ENCODE measurements around the gene HOXC12. TPM values are rescaled to one million over a fixed set of nuclear protein-coding genes. Genes with fewer than 3 reads are reported as not detected.

HOXC12 gene
- total and polyA plus RNA-seq, 2 donors (not counting 1 experiment from before 2014, with no cell fraction given), result not detected

DNA sequence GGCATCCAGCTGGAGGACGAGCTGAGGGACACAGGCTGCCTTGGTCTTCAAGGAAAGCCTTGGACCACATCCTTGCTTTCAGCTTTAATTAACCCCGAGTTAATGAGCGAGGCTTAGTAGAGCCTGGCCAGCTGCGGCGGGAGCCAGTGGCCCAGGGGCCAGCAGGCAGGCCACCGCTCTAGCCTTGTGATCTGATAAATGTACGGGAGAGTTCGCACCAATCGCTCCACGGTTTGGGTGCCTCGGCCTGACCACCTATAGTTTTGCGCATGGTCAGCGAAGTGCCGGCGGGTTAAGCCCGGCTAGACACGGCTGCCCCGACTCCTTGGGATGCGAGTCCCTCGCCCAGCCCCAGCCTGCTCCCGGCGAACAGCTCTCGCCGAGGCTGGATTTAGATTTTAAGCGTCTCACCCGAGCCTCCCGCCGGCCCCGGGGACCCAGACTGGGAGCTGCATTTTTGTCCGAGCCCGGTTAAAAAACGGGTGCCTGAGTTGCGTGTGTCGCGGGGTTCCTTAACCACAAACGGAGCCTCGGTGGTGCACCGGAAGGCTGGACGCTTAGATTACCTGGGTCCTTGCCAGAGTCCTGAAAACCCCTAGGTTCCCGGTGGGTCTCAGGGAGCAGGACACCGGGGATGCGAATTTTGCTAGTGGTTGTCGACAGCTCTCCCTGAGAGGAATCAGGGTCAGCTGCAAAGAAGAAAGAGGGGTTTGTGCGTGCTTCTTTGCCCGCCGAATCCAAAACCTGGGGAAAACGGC lies 2.9 kb upstream of the HOXC12 start:
- peaks cover 0 to 98% (median 81%) of the 10 kb centered on the region in 4 experiments for H3K27me3 ChIP-seq (replicated peaks in 1 of 4; ENCODE audit: control extremely low read depth in 1 of 4, control insufficient read depth in 3 of 4, insufficient read depth in 4 of 4, low read length in 3 of 4)

More for the DNA sequence above, 2.9 kb upstream of the HOXC12 start:
- Histone ChIP-seq H3K9me3 (ENCODE audit: control extremely low read depth in 1 of 3, control insufficient read depth in 2 of 3, insufficient read depth in 1 of 3, low read length in 2 of 3) (peaks cover 0 to 75% (median 11%) of the 10 kb centered on the region in 3 donors), H3K79me2 (ENCODE audit: control insufficient read depth, insufficient read depth, low read length) (no peaks in the 10 kb centered on the region), H3K4me1 (ENCODE audit: control insufficient read depth in 2 of 2, insufficient read depth in 2 of 2, low read length in 2 of 2) (peaks cover 8 to 47% of the 10 kb centered on the region in 2 donors), H3K27ac (ENCODE audit: low read length in 2 of 2) (no peak overlapping the region), H2AFZ (ENCODE audit: insufficient read depth, low read depth, low read length, poor library complexity, severe bottlenecking) (peak overlapping the region; percentile 20), H3K9ac (ENCODE audit: low read length) (no peak overlapping the region), H3K36me3 (replicated peaks in 1 of 2; ENCODE audit: control extremely low read depth in 1 of 2, control insufficient read depth in 1 of 2, extremely low read depth in 1 of 2, insufficient read depth in 2 of 2, low read length in 1 of 2) (no peaks in the 10 kb centered on the region), H4K20me1 (ENCODE audit: control insufficient read depth, insufficient read depth, low read length, poor library complexity, severe bottlenecking) (no peaks in the 10 kb centered on the region), H3K4me2 (replicated peaks; ENCODE audit: low read depth, low read length, poor library complexity, severe bottlenecking) (no peak overlapping the region), H3K4me3 (ENCODE audit: control extremely low read depth in 1 of 5, extremely low read depth in 1 of 5, insufficient read depth in 1 of 5, low read depth in 2 of 5, low read length in 4 of 5) (no peak overlapping the region)
- DNase-seq (peak; percentile 51), ATAC-seq (ENCODE audit: low read depth) (no peak)
- H3K9me3 Mint-ChIP-seq (ENCODE audit: insufficient read depth), result no peaks in the 10 kb centered on the region
- ChIA-PET POLR2A (no interaction called here), CTCF (interaction anchor here (1.1 to 1.8 kb wide), 2 partner anchors 9 to 256 kb away, joined by 3 to 7 read pairs; no protein-coding TSS in a partner anchor)
- H3K27me3 Mint-ChIP-seq, result peaks cover 68% of the 10 kb centered on the region
- H3K4me3 Mint-ChIP-seq, result no peak overlapping the region
- TF ChIP-seq EZH2 (IDR thresholded peaks at IDR 0.05; ENCODE audit: borderline replicate concordance, insufficient read depth, low read depth, low read length, poor library complexity, severe bottlenecking), result no peak
- TF ChIP-seq, protein P1, sequence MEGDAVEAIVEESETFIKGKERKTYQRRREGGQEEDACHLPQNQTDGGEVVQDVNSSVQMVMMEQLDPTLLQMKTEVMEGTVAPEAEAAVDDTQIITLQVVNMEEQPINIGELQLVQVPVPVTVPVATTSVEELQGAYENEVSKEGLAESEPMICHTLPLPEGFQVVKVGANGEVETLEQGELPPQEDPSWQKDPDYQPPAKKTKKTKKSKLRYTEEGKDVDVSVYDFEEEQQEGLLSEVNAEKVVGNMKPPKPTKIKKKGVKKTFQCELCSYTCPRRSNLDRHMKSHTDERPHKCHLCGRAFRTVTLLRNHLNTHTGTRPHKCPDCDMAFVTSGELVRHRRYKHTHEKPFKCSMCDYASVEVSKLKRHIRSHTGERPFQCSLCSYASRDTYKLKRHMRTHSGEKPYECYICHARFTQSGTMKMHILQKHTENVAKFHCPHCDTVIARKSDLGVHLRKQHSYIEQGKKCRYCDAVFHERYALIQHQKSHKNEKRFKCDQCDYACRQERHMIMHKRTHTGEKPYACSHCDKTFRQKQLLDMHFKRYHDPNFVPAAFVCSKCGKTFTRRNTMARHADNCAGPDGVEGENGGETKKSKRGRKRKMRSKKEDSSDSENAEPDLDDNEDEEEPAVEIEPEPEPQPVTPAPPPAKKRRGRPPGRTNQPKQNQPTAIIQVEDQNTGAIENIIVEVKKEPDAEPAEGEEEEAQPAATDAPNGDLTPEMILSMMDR (IDR thresholded peaks at IDR 0.05), result no peak
- no peak overlapping the region for H3K27ac Mint-ChIP-seq
- H3K4me1 Mint-ChIP-seq, result peaks cover 12% of the 10 kb centered on the region
- intact Hi-C loops (cut with micrococcal nuclease), result loop anchor here (2.0 to 5.0 kb wide), 3 partner anchors 23 to 61 kb away; partner anchors contain the start of gene HOTAIR
- WGBS (ENCODE audit: insufficient coverage), result 6% methylated on average over 47 of the region's 47 CpGs
